ENCODE results near the gene PRKCB.
"Not testable (repeated sequence)": the region's sequence is repeated elsewhere in the genome, so short reads cannot be mapped to it uniquely, and the experiment has no call there.

PRKCB gene

DNA sequence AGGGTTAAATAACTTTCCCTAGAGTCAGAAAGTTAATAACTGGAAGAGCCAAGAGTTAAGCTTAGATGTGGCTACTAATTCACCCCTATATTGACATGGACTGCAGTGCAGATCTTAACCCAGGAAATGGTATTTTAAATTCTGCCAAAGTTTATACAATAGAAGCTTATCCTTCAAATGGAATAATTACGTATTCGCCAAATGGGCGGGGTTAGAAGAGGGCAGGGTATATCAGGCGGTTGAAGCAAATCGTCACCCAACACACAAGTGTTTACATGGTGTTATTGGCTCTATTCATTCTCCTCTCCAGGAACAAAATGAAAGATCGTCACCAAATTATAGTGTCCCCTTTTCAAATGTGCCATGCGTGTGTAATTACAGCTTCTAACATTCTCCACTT, 182.7 kb downstream of the PRKCB start:
- TF ChIP-seq, protein P1, sequence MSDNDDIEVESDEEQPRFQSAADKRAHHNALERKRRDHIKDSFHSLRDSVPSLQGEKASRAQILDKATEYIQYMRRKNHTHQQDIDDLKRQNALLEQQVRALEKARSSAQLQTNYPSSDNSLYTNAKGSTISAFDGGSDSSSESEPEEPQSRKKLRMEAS (IDR thresholded peaks at IDR 0.05; ENCODE audit: low read depth, low read length): no peak
- no peak for TF ChIP-seq CTCF (IDR thresholded peaks at IDR 0.05; ENCODE audit: low read depth, low read length)
- no peak for TF ChIP-seq MYC (IDR thresholded peaks at IDR 0.05; ENCODE audit: low read depth, low read length)
- TF ChIP-seq POLR2A (IDR thresholded peaks at IDR 0.05; ENCODE audit: extremely low read depth, insufficient read length): no peak

GRCh38 chr16:24022797-24023196, 187.0 kb downstream of the PRKCB start:
- no peak for DNase-seq (ENCODE audit: low read depth)
- H3K4me3 ChIP-seq (ENCODE audit: low read depth, low read length): no peak overlapping the region
- TF ChIP-seq MYC (IDR thresholded peaks at IDR 0.05; ENCODE audit: low read depth, low read length) (no peak), CTCF (IDR thresholded peaks at IDR 0.05; ENCODE audit: low read depth, low read length) (no peak), POLR2A (IDR thresholded peaks at IDR 0.05; ENCODE audit: extremely low read depth, insufficient read length) (no peak)
- TF ChIP-seq, protein P1 (IDR thresholded peaks at IDR 0.05; ENCODE audit: low read depth, low read length): no peak

More for the DNA sequence above, 182.7 kb downstream of the PRKCB start:
- no peak for DNase-seq (ENCODE audit: low read depth)
- H3K4me3 ChIP-seq (ENCODE audit: low read depth, low read length): no peak overlapping the region

DNA sequence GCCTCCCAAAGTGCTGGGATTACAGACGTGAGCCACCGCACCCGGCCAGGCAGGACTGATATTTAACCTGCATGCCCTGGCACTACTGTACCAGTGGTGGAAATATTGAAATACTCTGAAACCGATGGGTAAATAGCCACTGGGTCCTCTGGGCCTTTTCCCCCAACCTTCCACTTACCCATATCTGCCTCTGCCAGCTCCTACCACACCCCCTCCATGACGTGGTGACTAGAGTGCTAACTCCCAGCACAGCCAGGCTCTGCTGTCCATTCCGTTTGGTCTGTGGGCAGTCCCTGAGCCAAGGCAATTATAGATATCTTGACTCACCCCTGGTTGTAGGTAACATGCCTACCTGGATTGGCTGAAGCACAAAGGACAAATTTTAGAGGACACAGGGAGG, 187.8 kb downstream of the PRKCB start:
- H3K4me3 ChIP-seq (ENCODE audit: low read depth, low read length): no peak overlapping the region
- TF ChIP-seq, protein P1 (IDR thresholded peaks at IDR 0.05; ENCODE audit: low read depth, low read length): no peak
- TF ChIP-seq CTCF (IDR thresholded peaks at IDR 0.05; ENCODE audit: low read depth, low read length) (no peak), POLR2A (IDR thresholded peaks at IDR 0.05; ENCODE audit: extremely low read depth, insufficient read length) (no peak), MYC (IDR thresholded peaks at IDR 0.05; ENCODE audit: low read depth, low read length) (no peak)
- no peak for DNase-seq (ENCODE audit: low read depth)

DNA sequence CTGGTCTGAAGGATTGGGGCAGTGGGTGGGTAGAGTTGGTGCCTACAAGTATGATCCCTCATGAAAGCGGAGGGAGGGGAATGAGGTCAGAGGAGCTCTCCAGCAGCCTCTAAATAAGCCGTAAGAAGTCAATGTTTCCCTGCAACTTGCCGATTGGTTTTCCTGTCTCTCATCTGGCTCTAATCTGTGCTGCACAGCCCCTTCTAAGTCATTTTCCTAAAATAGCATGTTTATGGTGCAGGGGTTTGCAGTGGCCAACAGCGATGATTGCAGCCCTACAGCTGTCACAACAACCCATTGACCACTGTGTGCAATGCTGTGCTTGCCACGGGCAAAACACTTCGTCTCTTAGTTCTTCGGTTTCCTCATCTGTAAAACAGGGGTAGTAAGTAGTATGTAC, 189.2 kb downstream of the PRKCB start:
- no peak overlapping the region for H3K4me3 ChIP-seq (ENCODE audit: low read depth, low read length)
- TF ChIP-seq POLR2A (IDR thresholded peaks at IDR 0.05; ENCODE audit: extremely low read depth, insufficient read length) (no peak), CTCF (IDR thresholded peaks at IDR 0.05; ENCODE audit: low read depth, low read length) (no peak), MYC (IDR thresholded peaks at IDR 0.05; ENCODE audit: low read depth, low read length) (no peak)
- TF ChIP-seq, protein P1 (IDR thresholded peaks at IDR 0.05; ENCODE audit: low read depth, low read length): no peak
- DNase-seq (ENCODE audit: low read depth): no peak

DNA sequence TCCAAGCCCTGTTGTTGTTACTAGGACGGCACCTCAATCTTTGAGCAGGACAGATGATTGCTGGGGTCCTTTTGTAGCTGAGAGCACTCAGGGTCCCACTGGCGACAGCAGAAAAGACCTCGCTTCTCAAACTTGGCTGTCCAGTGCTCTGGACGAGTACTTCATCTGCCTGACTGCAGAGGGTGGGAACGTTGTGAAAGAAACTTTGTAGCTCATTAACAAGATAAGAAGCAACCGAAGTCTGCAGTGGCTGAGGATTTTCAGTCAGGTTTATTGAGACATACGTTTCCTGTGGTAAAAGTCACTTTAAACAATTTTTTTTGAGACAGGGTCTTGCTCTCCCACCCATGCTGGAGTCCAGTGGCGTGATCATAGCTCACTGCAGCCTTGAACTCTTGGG, 191.7 kb downstream of the PRKCB start:
- H3K4me3 ChIP-seq (ENCODE audit: low read depth, low read length): no peak overlapping the region
- peak; percentile 19 for DNase-seq (ENCODE audit: low read depth)
- TF ChIP-seq CTCF (IDR thresholded peaks at IDR 0.05; ENCODE audit: low read depth, low read length) (no peak), POLR2A (IDR thresholded peaks at IDR 0.05; ENCODE audit: extremely low read depth, insufficient read length) (no peak), MYC (IDR thresholded peaks at IDR 0.05; ENCODE audit: low read depth, low read length) (no peak)
- TF ChIP-seq, protein P1 (IDR thresholded peaks at IDR 0.05; ENCODE audit: low read depth, low read length): no peak

DNA sequence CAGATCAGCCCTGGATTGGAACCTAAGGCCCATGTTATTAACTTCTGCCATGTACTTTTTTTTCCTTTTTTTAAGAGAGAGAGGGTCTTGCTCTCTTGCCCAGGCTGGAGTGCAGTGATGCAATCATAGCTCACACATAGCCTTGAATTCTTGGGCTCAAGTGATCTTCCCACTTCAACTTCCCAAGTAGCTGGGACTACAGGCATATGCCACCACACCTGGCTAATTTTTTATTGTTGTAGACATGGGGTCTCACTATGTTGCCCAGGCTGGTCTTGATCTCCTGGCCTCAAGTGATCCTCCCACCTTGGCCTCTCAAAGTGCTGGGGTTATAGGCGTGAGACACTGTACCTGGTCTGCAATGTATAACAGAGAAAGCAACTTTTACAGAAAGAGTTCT, 194.1 kb downstream of the PRKCB start:
- not testable (repeated sequence) for DNase-seq (ENCODE audit: low read depth); H3K4me3 ChIP-seq (ENCODE audit: low read depth, low read length)

All from NB4 (cell line).